ENCODE measurements around the gene HPF1. TPM values are rescaled to one million over a fixed set of nuclear protein-coding genes. Genes with fewer than 3 reads are reported as not detected.

The HPF1 gene
- total and polyA plus RNA-seq, 2 of the 8 experiments (the other 6 are each of a cell fraction or from before 2014, with no cell fraction given): 14.1 to 32.5 TPM

DNA sequence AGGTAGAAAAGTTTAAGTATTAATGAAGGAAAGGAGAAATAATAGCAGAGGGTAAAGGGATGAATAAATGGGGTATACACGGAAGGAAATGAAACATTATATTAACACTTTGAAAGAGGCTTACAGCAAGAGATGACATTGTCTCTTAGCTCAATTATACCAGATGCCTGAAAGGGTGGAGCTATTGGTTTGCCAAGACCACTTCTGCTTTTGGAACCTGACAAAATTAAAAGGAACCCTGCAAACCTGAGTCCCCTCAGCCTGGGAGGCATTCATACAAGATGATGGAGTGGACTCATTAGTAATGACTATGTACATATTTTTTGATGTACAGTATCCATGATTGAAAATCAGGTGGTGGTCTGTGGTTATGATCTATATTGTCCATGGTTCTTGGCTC lies 45.1 kb upstream of the HPF1 start:
- no peak overlapping the region for H2BK120ac ChIP-seq (replicated peaks; ENCODE audit: low read depth, low read length)
- H3K4me2 ChIP-seq (ENCODE audit: insufficient read depth in 1 of 2, low read depth in 2 of 2, low read length in 2 of 2): no peak overlapping the region
- H4K91ac ChIP-seq (replicated peaks; ENCODE audit: insufficient read length, low read length): no peak overlapping the region
- H3K79me1 ChIP-seq (ENCODE audit: low read depth, low read length): no peaks in the 10 kb centered on the region
- H3K4me3 ChIP-seq (ENCODE audit: extremely low read depth in 1 of 4, insufficient read depth in 2 of 4, low read depth in 3 of 4, low read length in 4 of 4): no peak overlapping the region
- H2AFZ ChIP-seq (ENCODE audit: low read length): no peak overlapping the region
- peaks cover 8 to 10% of the 10 kb centered on the region in 2 experiments; a peak in 2 of 4 replicates for H3K9me3 ChIP-seq (ENCODE audit: insufficient read depth in 2 of 2, low read depth in 1 of 2, low read length in 1 of 2)
- no peaks in the 10 kb centered on the region for H4K20me1 ChIP-seq (replicated peaks in 1 of 2; ENCODE audit: control insufficient read depth in 1 of 2, insufficient read depth in 2 of 2, low read length in 2 of 2)
- no peak overlapping the region for H3K14ac ChIP-seq (ENCODE audit: insufficient read length)
- no peak overlapping the region for H3K9ac ChIP-seq (replicated peaks in 1 of 4; ENCODE audit: extremely low read depth in 1 of 4, low read depth in 3 of 4, low read length in 3 of 4)
- no peak overlapping the region for H2BK20ac ChIP-seq (ENCODE audit: low read length)
- H3K36me3 ChIP-seq (ENCODE audit: control insufficient read depth in 2 of 4, insufficient read depth in 4 of 4, low read length in 3 of 4): no peaks in the 10 kb centered on the region
- no peak overlapping the region for H4K8ac ChIP-seq (ENCODE audit: extremely low read depth, insufficient read depth, low read length)
- H3K56ac ChIP-seq (replicated peaks; ENCODE audit: insufficient read length, low read depth, low read length): no peak overlapping the region
- H2BK15ac ChIP-seq (ENCODE audit: low read length): no peak overlapping the region
- H2BK5ac ChIP-seq (ENCODE audit: low read depth, low read length): no peak overlapping the region
- H3K27ac ChIP-seq (ENCODE audit: low read depth, low read length): no peak overlapping the region
- WGBS, 2 experiments (ENCODE audit: extremely low coverage in 1 of 2, insufficient coverage in 1 of 2, insufficient read length in 1 of 2, insufficient replicate concordance in 2 of 2, low coverage in 1 of 2, low lambda C conversion rate in 2 of 2, missing lambda C conversion rate in 1 of 2): 90% methylated on average over 1 of the region's 1 CpG; no CpG with 5 or more reads in 1 of the 2 experiments
- H3K4ac ChIP-seq (replicated peaks; ENCODE audit: insufficient read length, low read depth, low read length): no peak overlapping the region
- ChIA-PET CTCF (ENCODE audit: partially characterized antibody) (interaction anchor here (0.6 kb wide), 1 partner anchor 223 kb away, joined by 3 read pairs; no protein-coding TSS in a partner anchor), POLR2A (ENCODE audit: partially characterized antibody) (interaction anchor here (1.4 kb wide), 1 partner anchor 223 kb away, joined by 3 read pairs; the partner anchor contains the start of gene MFAP3L)
- no peaks in the 10 kb centered on the region for H3K4me1 ChIP-seq (replicated peaks in 1 of 4; ENCODE audit: control insufficient read depth in 3 of 4, insufficient read depth in 4 of 4, low read length in 3 of 4)
- H3K23ac ChIP-seq (ENCODE audit: insufficient read length): no peak overlapping the region
- FAIRE-seq (no peak), DNase-seq (ENCODE audit: low read depth in 1 of 2, low spot score in 2 of 2) (no peak)
- no peak overlapping the region for H2BK12ac ChIP-seq (ENCODE audit: low read depth, low read length)
- no peaks in the 10 kb centered on the region for H3K79me2 ChIP-seq (ENCODE audit: control insufficient read depth in 1 of 2, insufficient read depth in 2 of 2, low read length in 2 of 2)
- H3K27me3 ChIP-seq (replicated peaks in 1 of 4; ENCODE audit: control insufficient read depth in 3 of 4, extremely low read depth in 1 of 4, insufficient read depth in 3 of 4, low read length in 3 of 4): no peaks in the 10 kb centered on the region
- H4K5ac ChIP-seq (ENCODE audit: insufficient read length, low read depth, low read length): no peak overlapping the region
- H3K23me2 ChIP-seq (ENCODE audit: low read depth, low read length): 0 out of 2 replicates have a peak, but pooled peaks cover 1% of the 10 kb centered on the region
- no peak overlapping the region for H3K18ac ChIP-seq (ENCODE audit: extremely low read depth, low read length)
- no peak overlapping the region for H2AK5ac ChIP-seq (ENCODE audit: low read depth, low read length)
- TF ChIP-seq CTBP2 (IDR thresholded peaks at IDR 0.05; ENCODE audit: borderline replicate concordance, insufficient read depth, insufficient read length, low read length) (no peak), EZH2 (IDR thresholded peaks at IDR 0.05; ENCODE audit: low read depth, low read length, severe bottlenecking) (no peak), SIX5 (IDR thresholded peaks at IDR 0.05; ENCODE audit: low read depth, low read length) (no peak), SUZ12 (IDR thresholded peaks at IDR 0.05; ENCODE audit: low read length) (no peak), GABPA (IDR thresholded peaks at IDR 0.05; ENCODE audit: borderline replicate concordance, insufficient read depth, low read length) (no peak), BRCA1 (IDR thresholded peaks at IDR 0.05; ENCODE audit: low read depth, low read length) (no peak), RBBP5 (IDR thresholded peaks at IDR 0.05; ENCODE audit: borderline replicate concordance, low read depth, low read length) (no peak), JUND (IDR thresholded peaks at IDR 0.05; ENCODE audit: low read length) (no peak), SP1 (IDR thresholded peaks at IDR 0.05; ENCODE audit: low read depth, low read length) (no peak)
